CD4-positive, alpha-beta memory T cell (primary cell): ENCODE results near the gene TMEM163. TPM values are rescaled to one million over a fixed set of nuclear protein-coding genes. Genes with fewer than 3 reads are reported as not detected.

Experiments
- CTCF ChIA-PET: fragments of 350-600 bp; sonication (Branson Sonifier 250); formaldehyde crosslinking; loops from one replicate; lab custom pipeline; 2021; ENCODE audit warnings: inconsistent platforms; ENCODE audit not compliant: partially characterized antibody; lab: Charles Lee
- POLR2A ChIA-PET: fragments of 350-600 bp; sonication (Branson Sonifier 250); formaldehyde crosslinking; loops from one replicate; lab custom pipeline; 2021; ENCODE audit not compliant: partially characterized antibody; lab: Charles Lee
- DNase-seq, 5 donors: peaks; one replicate each; pipeline versions ENCODE4 v3.0.0 to v3.0.0-alpha.2; 2020 to 2022; ENCODE audit warnings: mixed read lengths in 1 of 5
- H3K27ac ChIP-seq: one replicate; pipeline ENCODE4 v1.7.0; 2013; ENCODE audit warnings: low read depth, low read length
- H3K27me3 ChIP-seq: 2 replicates; pipeline ENCODE4 v1.7.0; 2013; ENCODE audit warnings: mild to moderate bottlenecking, low read length, moderate library complexity; ENCODE audit not compliant: insufficient read depth
- H3K36me3 ChIP-seq: 2 replicates; pipeline ENCODE4 v1.7.0; 2013; ENCODE audit warnings: mild to moderate bottlenecking, low read length, moderate library complexity; ENCODE audit not compliant: insufficient read depth
- H3K4me1 ChIP-seq: 2 replicates; pipeline ENCODE4 v1.7.0; 2013; ENCODE audit warnings: mild to moderate bottlenecking, low read length, moderate library complexity; ENCODE audit not compliant: insufficient read depth
- H3K4me3 ChIP-seq, 2 donors: one replicate each; pipeline ENCODE4 v1.7.0; 2013; ENCODE audit warnings: low read length in 2 of 2, mild to moderate bottlenecking in 1 of 2
- H3K9me3 ChIP-seq, 2 donors: one replicate each; pipeline ENCODE4 v1.7.0; 2013; ENCODE audit warnings: low read length in 2 of 2, control low read depth in 1 of 2; ENCODE audit not compliant: control insufficient read depth in 1 of 2
- H3K27ac Mint-ChIP-seq, 7 donors: one replicate each; pipeline ENCODE4 v1.8.0; 2020 to 2021; ENCODE audit warnings: mixed read lengths in 7 of 7, mild to moderate bottlenecking in 6 of 7, inconsistent platforms in 3 of 7, moderate library complexity in 3 of 7
- H3K27me3 Mint-ChIP-seq, 2 donors: one replicate each; pipeline ENCODE4 v1.8.0; 2020 to 2021; ENCODE audit warnings: mixed read lengths in 2 of 2
- H3K36me3 Mint-ChIP-seq, 2 donors: one replicate each; pipeline ENCODE4 v1.8.0; 2020 to 2021; ENCODE audit warnings: mixed read lengths in 2 of 2, inconsistent platforms in 1 of 2, mild to moderate bottlenecking in 1 of 2
- H3K4me1 Mint-ChIP-seq, 4 donors: one replicate each; pipeline ENCODE4 v1.8.0; 2020 to 2021; ENCODE audit warnings: mixed read lengths in 4 of 4, mild to moderate bottlenecking in 1 of 4
- H3K4me3 Mint-ChIP-seq, 8 donors: one replicate each; pipeline ENCODE4 v1.8.0; 2020 to 2021; ENCODE audit warnings: mixed read lengths in 8 of 8, mild to moderate bottlenecking in 7 of 8, moderate library complexity in 6 of 8, inconsistent platforms in 3 of 8
- H3K9me3 Mint-ChIP-seq, 8 donors: one replicate each; pipeline ENCODE4 v1.8.0; 2020 to 2021; ENCODE audit warnings: mixed read lengths in 8 of 8, mild to moderate bottlenecking in 5 of 8, inconsistent platforms in 3 of 8, moderate library complexity in 1 of 8
- intact Hi-C: fragments of 100-400 bp; cut with micrococcal nuclease; formaldehyde crosslinking; loops from one replicate; pipeline ENCODE4 v1.15.1; 2023
- polyA plus RNA-seq, 2 donors: library from polyadenylated mRNA; unstranded; fragments of 300-500 nt; fragmentation: Illumina TruSeq; gene quantifications; one replicate each; pipeline ENCODE4 v1.2.3, GENCODE V29; 2021
- total RNA-seq, 2 experiments: library from RNA; stranded (reverse); gene quantifications; one replicate each; pipeline ENCODE4 v1.2.3, GENCODE V29; 2021

TMEM163 gene
- total and polyA plus RNA-seq, 4 experiments from 2014 or later: 0.47 TPM; not detected in 3

- Histone ChIP-seq H3K9me3 (no peaks in the 10 kb centered on the region), H3K36me3 (no peaks in the 10 kb centered on the region), H3K27me3 (peaks cover 30% of the 10 kb centered on the region), H3K4me3 (no peak overlapping the region), H3K4me1 (peaks cover 20% of the 10 kb centered on the region), H3K27ac (no peak overlapping the region)
- peaks cover 0 to 2% (median 0%) of the 10 kb centered on the region in 8 donors for H3K9me3 Mint-ChIP-seq
- intact Hi-C loops: loop anchor here (5.0 kb wide), 1 partner anchor 49 kb away; no protein-coding TSS in a partner anchor
- ChIA-PET CTCF (interaction anchor here (1.3 kb wide), 1 partner anchor 60 kb away, joined by 4 read pairs; no protein-coding TSS in a partner anchor), POLR2A (no interaction called here)
- H3K27me3 Mint-ChIP-seq: peaks cover 43 to 44% of the 10 kb centered on the region in 2 donors
- peak overlapping the region in 2 of 8 donors; percentile 13 to 53 for H3K4me3 Mint-ChIP-seq
- H3K27ac Mint-ChIP-seq: no peak overlapping the region
- H3K4me1 Mint-ChIP-seq: peaks cover 13 to 37% (median 19%) of the 10 kb centered on the region in 4 donors
- H3K36me3 Mint-ChIP-seq: no peaks in the 10 kb centered on the region
- no peak for DNase-seq
Measured at GRCh38 chr2:134715932-134716643, 2.7 kb downstream of the TMEM163 start.

GRCh38 chr2:134714228-134714627 lies 4.6 kb downstream of the TMEM163 start:
- DNase-seq: no peak
- intact Hi-C loops: no loop called here
- Histone ChIP-seq H3K36me3 (no peaks in the 10 kb centered on the region), H3K4me1 (peaks cover 16% of the 10 kb centered on the region), H3K27ac (no peak overlapping the region), H3K9me3 (no peaks in the 10 kb centered on the region), H3K27me3 (peaks cover 14% of the 10 kb centered on the region), H3K4me3 (no peak overlapping the region)
- H3K36me3 Mint-ChIP-seq: no peaks in the 10 kb centered on the region
- peaks cover 13 to 29% (median 19%) of the 10 kb centered on the region in 4 donors for H3K4me1 Mint-ChIP-seq
- ChIA-PET POLR2A (interaction anchor here (1.5 kb wide), 1 partner anchor 45 kb away, joined by 5 read pairs; no protein-coding TSS in a partner anchor), CTCF (no interaction called here)
- H3K27ac Mint-ChIP-seq: no peak overlapping the region
- H3K9me3 Mint-ChIP-seq: peaks cover 0 to 2% (median 0%) of the 10 kb centered on the region in 8 donors
- H3K4me3 Mint-ChIP-seq: no peak overlapping the region
- peaks cover 27 to 31% of the 10 kb centered on the region in 2 donors for H3K27me3 Mint-ChIP-seq

DNA sequence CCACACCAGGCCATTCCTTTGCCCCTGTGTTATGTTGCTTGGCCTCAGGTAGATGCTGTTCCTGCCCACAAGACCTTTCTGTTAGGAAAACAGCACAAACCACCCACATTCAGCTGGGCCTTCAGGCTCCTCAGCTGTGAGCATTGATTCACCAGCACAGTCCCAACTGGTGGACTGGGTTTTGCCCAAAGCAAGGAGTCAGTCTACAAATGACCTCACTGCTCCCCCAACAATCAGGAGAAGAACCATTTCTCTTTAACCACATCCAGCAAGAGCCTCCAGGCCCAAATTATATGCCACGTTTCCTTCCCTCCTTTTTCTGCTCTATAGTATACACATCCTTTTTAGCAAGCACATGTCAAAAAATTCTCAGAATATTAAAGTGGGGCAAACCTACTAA lies 5.2 kb downstream of the TMEM163 start:
- no peak overlapping the region for H3K4me3 ChIP-seq
- Mint-ChIP-seq H3K9me3 (peaks cover 0 to 2% (median 0%) of the 10 kb centered on the region in 8 donors), H3K27ac (no peak overlapping the region), H3K27me3 (peaks cover 31% of the 10 kb centered on the region in 2 donors), H3K4me1 (peaks cover 13 to 29% (median 19%) of the 10 kb centered on the region in 4 donors), H3K4me3 (no peak overlapping the region), H3K36me3 (no peaks in the 10 kb centered on the region)
- H3K4me1 ChIP-seq: peaks cover 15% of the 10 kb centered on the region
- no peak overlapping the region for H3K27ac ChIP-seq
- POLR2A ChIA-PET: interaction anchor here (1.5 kb wide), 1 partner anchor 45 kb away, joined by 5 read pairs; no protein-coding TSS in a partner anchor
- H3K9me3 ChIP-seq: no peaks in the 10 kb centered on the region
- intact Hi-C loops: no loop called here
- no peaks in the 10 kb centered on the region for H3K36me3 ChIP-seq
- CTCF ChIA-PET: no interaction called here
- peaks cover 14% of the 10 kb centered on the region for H3K27me3 ChIP-seq
- no peak for DNase-seq

GRCh38 chr2:134713176-134713575 lies 5.6 kb downstream of the TMEM163 start:
- Histone ChIP-seq H3K9me3 (no peaks in the 10 kb centered on the region), H3K4me1 (peaks cover 15% of the 10 kb centered on the region), H3K36me3 (no peaks in the 10 kb centered on the region), H3K27ac (no peak overlapping the region), H3K27me3 (peaks cover 12% of the 10 kb centered on the region), H3K4me3 (no peak overlapping the region)
- ChIA-PET POLR2A (interaction anchor here (1.5 kb wide), 1 partner anchor 44 kb away, joined by 5 read pairs; no protein-coding TSS in a partner anchor), CTCF (no interaction called here)
- H3K9me3 Mint-ChIP-seq: peaks cover 0 to 2% (median 0%) of the 10 kb centered on the region in 8 donors
- no peak overlapping the region for H3K4me3 Mint-ChIP-seq
- H3K36me3 Mint-ChIP-seq: no peaks in the 10 kb centered on the region
- H3K4me1 Mint-ChIP-seq: peaks cover 13 to 29% (median 19%) of the 10 kb centered on the region in 4 donors
- intact Hi-C loops: no loop called here
- DNase-seq: no peak
- no peak overlapping the region for H3K27ac Mint-ChIP-seq
- peaks cover 31% of the 10 kb centered on the region in 2 donors for H3K27me3 Mint-ChIP-seq

GRCh38 chr2:134712736-134713135 lies 6.1 kb downstream of the TMEM163 start:
- ChIA-PET CTCF (no interaction called here), POLR2A (no interaction called here)
- Mint-ChIP-seq H3K36me3 (no peaks in the 10 kb centered on the region), H3K27ac (no peak overlapping the region), H3K4me1 (peaks cover 12 to 29% (median 19%) of the 10 kb centered on the region in 4 donors), H3K27me3 (peaks cover 29 to 31% of the 10 kb centered on the region in 2 donors), H3K4me3 (no peak overlapping the region), H3K9me3 (peaks cover 0 to 2% (median 0%) of the 10 kb centered on the region in 8 donors)
- intact Hi-C loops: no loop called here
- DNase-seq: no peak
- Histone ChIP-seq H3K27me3 (peaks cover 7% of the 10 kb centered on the region), H3K4me1 (peaks cover 10% of the 10 kb centered on the region), H3K27ac (no peak overlapping the region), H3K9me3 (no peaks in the 10 kb centered on the region), H3K36me3 (no peaks in the 10 kb centered on the region), H3K4me3 (no peak overlapping the region)

DNA sequence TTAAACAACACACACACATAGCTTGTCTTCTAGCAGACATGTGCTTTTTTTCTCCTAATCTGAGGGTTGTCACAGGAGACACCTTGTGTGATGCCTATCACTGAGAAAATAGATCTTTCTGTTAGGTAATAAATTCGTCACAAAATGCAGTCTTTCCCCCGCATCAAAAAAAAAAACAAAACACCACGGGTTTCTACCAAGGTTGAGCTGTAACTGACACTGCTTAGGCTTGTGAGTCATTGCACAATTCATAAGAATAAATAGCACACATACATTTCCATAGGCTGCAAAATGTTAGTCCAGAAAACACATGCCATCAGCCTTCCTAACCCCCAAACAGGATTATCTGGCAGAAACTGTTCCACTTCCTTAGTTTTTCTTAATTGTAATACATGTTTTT lies 6.5 kb downstream of the TMEM163 start:
- ChIA-PET POLR2A (no interaction called here), CTCF (no interaction called here)
- DNase-seq: no peak
- H3K27me3 Mint-ChIP-seq: peaks cover 27 to 30% of the 10 kb centered on the region in 2 donors
- intact Hi-C loops: no loop called here
- no peak overlapping the region for H3K27ac ChIP-seq
- no peak overlapping the region for H3K4me3 ChIP-seq
- H3K4me1 Mint-ChIP-seq: peaks cover 10 to 29% (median 15%) of the 10 kb centered on the region in 4 donors
- H3K9me3 Mint-ChIP-seq: peaks cover 0 to 1% (median 0%) of the 10 kb centered on the region in 8 donors
- peaks cover 7% of the 10 kb centered on the region for H3K4me1 ChIP-seq
- H3K27me3 ChIP-seq: peaks cover 3% of the 10 kb centered on the region
- no peaks in the 10 kb centered on the region for H3K36me3 ChIP-seq
- H3K9me3 ChIP-seq: no peaks in the 10 kb centered on the region
- H3K27ac Mint-ChIP-seq: no peak overlapping the region
- no peaks in the 10 kb centered on the region for H3K36me3 Mint-ChIP-seq
- no peak overlapping the region for H3K4me3 Mint-ChIP-seq

DNA sequence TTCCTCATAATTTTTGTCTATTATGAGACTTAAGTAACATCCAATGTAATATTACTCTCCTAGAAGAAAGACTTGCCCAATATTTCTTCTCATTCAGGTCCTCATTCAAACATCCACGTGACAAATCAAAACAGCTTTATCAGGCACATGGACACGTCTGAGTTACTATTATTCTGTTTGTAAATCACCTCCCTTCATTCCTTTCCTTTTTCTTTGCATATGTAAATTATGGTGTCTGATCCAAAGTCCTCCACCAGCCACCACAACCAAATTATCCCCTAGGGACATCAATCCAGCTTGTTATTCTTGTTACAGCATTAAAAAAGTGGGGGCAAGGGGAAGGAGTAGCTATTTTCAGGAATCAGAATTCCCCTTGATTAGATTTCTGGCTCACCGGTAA lies 7.1 kb downstream of the TMEM163 start:
- Histone ChIP-seq H3K4me1 (peaks cover 12% of the 10 kb centered on the region), H3K4me3 (no peak overlapping the region), H3K36me3 (no peaks in the 10 kb centered on the region), H3K27ac (no peak overlapping the region), H3K9me3 (no peaks in the 10 kb centered on the region), H3K27me3 (no peaks in the 10 kb centered on the region)
- Mint-ChIP-seq H3K9me3 (no peaks in the 10 kb centered on the region), H3K4me3 (no peak overlapping the region), H3K27me3 (peaks cover 21 to 25% of the 10 kb centered on the region in 2 donors), H3K36me3 (no peaks in the 10 kb centered on the region), H3K4me1 (peaks cover 10 to 30% (median 18%) of the 10 kb centered on the region in 4 donors), H3K27ac (no peak overlapping the region)
- POLR2A ChIA-PET: no interaction called here
- intact Hi-C loops: no loop called here
- no peak for DNase-seq
- CTCF ChIA-PET: no interaction called here
